Measurements from ENCODE around the gene HNRNPA2B1. TPM values are rescaled to one million over a fixed set of nuclear protein-coding genes. Genes with fewer than 3 reads are reported as not detected.
A peak's percentile ranks its signal among the peaks of the same experiment; 100 is the strongest.

HNRNPA2B1 gene
- total and polyA plus RNA-seq, 2 of the 8 experiments (the other 6 are each of a cell fraction or from before 2014, with no cell fraction given) = 276 to 1,255 TPM

- TF ChIP-seq ATF2 (IDR thresholded peaks at IDR 0.05; ENCODE audit: low read length) (peak; percentile 38; the same call in 1 of the 2 replicates), RAD21 (IDR thresholded peaks at IDR 0.05 in 1 of 2, conservative IDR thresholded peaks at IDR 0.05 in 1 of 2; ENCODE audit: low read depth in 2 of 2, low read length in 2 of 2) (peak; percentile 4 to 30; a peak in 2 of 4 replicates), POLR2A (IDR thresholded peaks at IDR 0.05; ENCODE audit: control extremely low read depth in 1 of 2, low read depth in 2 of 2, low read length in 2 of 2) (peak; percentile 85 to 94), USF2 (IDR thresholded peaks at IDR 0.05; ENCODE audit: low read length) (0 out of 2 replicates have a peak, but pooled peaks have one; percentile 7), TEAD4 (IDR thresholded peaks at IDR 0.05; ENCODE audit: low read depth, low read length) (peak; percentile 6; the same call in 1 of the 2 replicates), SIN3A (conservative IDR thresholded peaks at IDR 0.05 in 1 of 2, IDR thresholded peaks at IDR 0.05 in 1 of 2; ENCODE audit: low read depth in 1 of 2, low read length in 2 of 2) (0 out of 4 replicates have a peak, but pooled peaks of 1 of the 2 experiments have one; percentile 17), ZNF274 (IDR thresholded peaks at IDR 0.05; ENCODE audit: borderline replicate concordance, extremely low read depth, low read length) (no peak), BRCA1 (IDR thresholded peaks at IDR 0.05; ENCODE audit: low read depth, low read length) (peak; percentile 42; the same call in 1 of the 2 replicates), TAF7 (optimal IDR thresholded peaks at IDR 0.05; ENCODE audit: borderline replicate concordance, low read depth, low read length) (peak; percentile 0), CTBP2 (IDR thresholded peaks at IDR 0.05; ENCODE audit: borderline replicate concordance, insufficient read depth, insufficient read length, low read length) (no peak), POLR2AphosphoS5 (IDR thresholded peaks at IDR 0.05; ENCODE audit: low read depth, low read length) (peak; percentile 99)
These were observed 12.2 kb downstream of the HNRNPA2B1 start (continued) for GRCh38 chr7:26188206-26188956.

Measured in H1 (cell line).